Naive thymus-derived CD4-positive, alpha-beta T cell (primary cell): ENCODE data around the gene MAP2K3. TPM values are rescaled to one million over a fixed set of nuclear protein-coding genes. Genes with fewer than 3 reads are reported as not detected.
A peak's percentile ranks its signal among the peaks of the same experiment; 100 is the strongest.

Experiments used
- ATAC-seq: fragments of 150-1000 bp; cut with Tn5 transposase; 2 replicates; pipeline ENCODE4 v1.10.0; 2021; ENCODE audit warnings: mild to moderate bottlenecking, moderate library complexity
- CTCF ChIA-PET: fragments of 350-600 bp; sonication (Branson Sonifier 250); formaldehyde crosslinking; loops from one replicate; lab custom pipeline; 2021; ENCODE audit warnings: antibody characterized with exemption; lab: Charles Lee
- POLR2A ChIA-PET: fragments of 350-600 bp; sonication (Branson Sonifier 250); formaldehyde crosslinking; loops from one replicate; lab custom pipeline; 2021; ENCODE audit warnings: antibody characterized with exemption, inconsistent platforms; lab: Charles Lee
- DNase-seq, 9 donors: peaks; one replicate each; pipeline versions ENCODE4 v3.0.0 to v3.0.0-alpha.2; 2020 to 2022; ENCODE audit warnings: mixed read lengths in 1 of 9
- H3K27ac ChIP-seq: one replicate; pipeline ENCODE4 v1.7.0; 2013; ENCODE audit warnings: mild to moderate bottlenecking, low read depth, low read length, moderate library complexity
- H3K27me3 ChIP-seq, 2 donors: one replicate each; pipeline ENCODE4 v1.7.0; 2013; ENCODE audit warnings: low read length in 2 of 2, mild to moderate bottlenecking in 2 of 2, moderate library complexity in 2 of 2; ENCODE audit not compliant: control insufficient read depth in 2 of 2, insufficient read depth in 2 of 2
- H3K36me3 ChIP-seq, 3 experiments: 1 replicate in 2 of 3; 2 replicates in 1 of 3; pipeline ENCODE4 v1.7.0; 2013; ENCODE audit warnings: low read length in 3 of 3, mild to moderate bottlenecking in 3 of 3, moderate library complexity in 1 of 3; ENCODE audit not compliant: insufficient read depth in 3 of 3, control insufficient read depth in 2 of 3
- H3K4me1 ChIP-seq, 2 donors: one replicate each; pipeline ENCODE4 v1.7.0; 2013; ENCODE audit warnings: low read length in 2 of 2, mild to moderate bottlenecking in 2 of 2, moderate library complexity in 1 of 2; ENCODE audit not compliant: control insufficient read depth in 2 of 2, insufficient read depth in 2 of 2
- H3K4me3 ChIP-seq: 2 replicates; pipeline ENCODE4 v1.7.0; 2013; ENCODE audit warnings: mild to moderate bottlenecking, low read length
- H3K9me3 ChIP-seq, 3 experiments: 1 replicate in 2 of 3; 2 replicates in 1 of 3; pipeline ENCODE4 v1.7.0; 2013; ENCODE audit warnings: low read length in 3 of 3; ENCODE audit not compliant: control insufficient read depth in 2 of 3
- H3K27ac Mint-ChIP-seq, 9 donors: one replicate each; pipeline ENCODE4 v1.8.0; 2020 to 2022; ENCODE audit warnings: mixed read lengths in 9 of 9, mild to moderate bottlenecking in 8 of 9, moderate library complexity in 5 of 9, inconsistent platforms in 2 of 9
- H3K27me3 Mint-ChIP-seq, 5 donors: one replicate each; pipeline ENCODE4 v1.8.0; 2021 to 2022; ENCODE audit warnings: mixed read lengths in 5 of 5, mild to moderate bottlenecking in 1 of 5
- H3K36me3 Mint-ChIP-seq, 5 donors: one replicate each; pipeline ENCODE4 v1.8.0; 2020 to 2022; ENCODE audit warnings: mixed read lengths in 5 of 5, mild to moderate bottlenecking in 3 of 5, inconsistent platforms in 1 of 5
- H3K4me1 Mint-ChIP-seq, 7 donors: one replicate each; pipeline ENCODE4 v1.8.0; 2020 to 2022; ENCODE audit warnings: mixed read lengths in 7 of 7, mild to moderate bottlenecking in 3 of 7, inconsistent platforms in 1 of 7
- H3K4me3 Mint-ChIP-seq, 10 donors: one replicate each; pipeline ENCODE4 v1.8.0; 2020 to 2022; ENCODE audit warnings: mild to moderate bottlenecking in 10 of 10, mixed read lengths in 10 of 10, moderate library complexity in 6 of 10, inconsistent platforms in 2 of 10
- H3K9me3 Mint-ChIP-seq, 11 donors: one replicate each; pipeline ENCODE4 v1.8.0; 2020 to 2022; ENCODE audit warnings: mixed read lengths in 11 of 11, mild to moderate bottlenecking in 4 of 11, inconsistent platforms in 1 of 11, moderate library complexity in 1 of 11
- intact Hi-C, 2 donors: fragments of 100-400 bp; cut with micrococcal nuclease; formaldehyde crosslinking; loops; one replicate each; pipeline ENCODE4 v1.15.1; 2023
- polyA plus RNA-seq, 2 donors: library from polyadenylated mRNA; unstranded; fragments of 300-500 nt; fragmentation: Illumina TruSeq; gene quantifications; one replicate each; pipeline ENCODE4 v1.2.3, GENCODE V29; 2021
- total RNA-seq, 6 experiments: library from RNA in 5 of 6; stranded (reverse) in 5 of 6; gene quantifications; 1 replicate in 5 of 6; 2 replicates in 1 of 6; pipeline ENCODE4 v1.2.3 and lab custom pipeline; 2021 to 2026

MAP2K3 gene
- total and polyA plus RNA-seq, 7 experiments from 2014 or later: 37.5 to 127 (median 47.7) TPM

DNA sequence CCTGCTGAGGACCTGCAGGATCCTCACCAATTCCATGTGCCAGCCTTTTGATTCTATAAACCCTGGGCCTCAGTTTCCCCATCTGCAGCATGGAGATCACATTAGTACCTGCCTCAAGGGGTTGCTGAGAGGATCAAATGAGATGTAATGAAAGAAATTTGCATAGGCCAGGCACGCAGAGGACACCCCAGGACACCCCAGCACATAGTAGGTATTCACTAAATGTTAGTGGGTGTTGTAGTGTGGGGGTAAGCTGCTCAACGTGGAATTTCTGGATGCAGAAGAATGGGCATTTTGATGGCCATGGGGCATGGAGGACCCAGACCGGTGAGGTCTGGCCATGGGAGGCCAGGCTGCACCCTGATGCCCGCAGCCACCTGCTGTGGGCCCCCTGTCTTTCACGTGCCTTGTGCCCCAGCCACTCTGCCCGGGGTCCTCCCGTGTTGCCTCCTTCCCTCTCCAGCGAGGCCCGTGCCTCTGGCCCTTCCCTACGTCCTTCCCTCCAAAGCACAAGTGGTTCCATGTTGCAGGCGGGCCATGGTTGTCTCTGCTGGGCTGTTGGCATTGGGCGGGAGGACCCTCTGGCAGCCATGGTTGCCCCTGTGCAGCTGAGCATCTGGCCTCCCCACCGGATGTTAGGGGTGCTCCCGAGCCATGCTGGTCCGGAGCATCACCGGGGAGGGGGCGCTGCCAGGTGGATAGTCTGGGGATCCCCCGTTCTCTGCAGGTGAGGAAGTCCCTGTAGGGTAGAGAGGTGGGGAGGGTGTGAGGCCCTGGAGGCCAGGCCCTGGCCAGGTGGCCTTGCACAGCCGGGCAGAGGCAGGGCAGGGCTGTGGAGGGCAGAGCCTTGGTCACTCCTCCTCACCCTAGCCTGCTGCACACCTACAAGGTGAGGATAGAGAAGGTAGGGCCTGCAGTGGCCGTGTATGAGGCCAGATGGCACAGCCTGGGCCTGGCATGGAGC lies 8.6 kb downstream of the MAP2K3 start:
- no peak overlapping the region for H3K27ac ChIP-seq
- intact Hi-C loops: no loop called here
- Mint-ChIP-seq H3K4me3 (no peak overlapping the region), H3K27me3 (peaks cover 0 to 10% (median 0%) of the 10 kb centered on the region in 5 donors), H3K27ac (peak overlapping the region in 3 of 9 donors; percentile 21 to 52 (median 38)), H3K4me1 (peaks cover 16 to 42% (median 32%) of the 10 kb centered on the region in 7 donors), H3K36me3 (peaks cover 0 to 4% (median 3%) of the 10 kb centered on the region in 5 donors), H3K9me3 (peaks cover 0 to 26% (median 10%) of the 10 kb centered on the region in 11 donors)
- H3K27me3 ChIP-seq: no peaks in the 10 kb centered on the region
- no peaks in the 10 kb centered on the region for H3K9me3 ChIP-seq
- ChIA-PET CTCF (interaction anchor here (0.7 kb wide), 1 partner anchor 44 kb away, joined by 3 read pairs; no protein-coding TSS in a partner anchor), POLR2A (no interaction called here)
- DNase-seq (no peak), ATAC-seq (peak; percentile 2)
- no peak overlapping the region for H3K4me3 ChIP-seq
- peaks cover 10 to 12% of the 10 kb centered on the region in 2 donors for H3K4me1 ChIP-seq
- peaks cover 0 to 14% (median 0%) of the 10 kb centered on the region in 3 experiments for H3K36me3 ChIP-seq

DNA sequence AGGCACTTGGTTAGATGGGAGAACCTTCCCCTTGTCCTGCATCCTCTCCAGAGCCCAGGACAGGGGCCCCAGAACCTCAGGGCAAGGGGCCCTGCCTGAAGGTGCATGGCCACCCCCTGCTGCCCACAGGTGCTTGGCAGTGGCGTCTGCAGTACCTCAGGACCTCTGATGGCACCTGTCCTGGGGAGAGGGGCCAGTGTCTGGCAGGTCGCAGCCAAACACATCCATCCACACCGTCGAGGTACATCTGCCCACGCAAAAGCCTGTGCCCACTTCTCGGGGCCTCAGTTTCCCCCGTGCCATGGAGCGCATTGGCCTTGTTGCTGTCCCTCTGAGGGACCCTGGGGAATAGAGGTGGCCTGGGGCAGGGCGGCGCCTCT lies 9.3 kb downstream of the MAP2K3 start:
- peaks cover 3 to 6% of the 10 kb centered on the region in 2 donors for H3K4me1 ChIP-seq
- Mint-ChIP-seq H3K4me3 (no peak overlapping the region), H3K9me3 (peaks cover 0 to 26% (median 10%) of the 10 kb centered on the region in 11 donors), H3K27ac (peak overlapping the region in 1 of 9 donors; percentile 36), H3K27me3 (peaks cover 0 to 10% (median 0%) of the 10 kb centered on the region in 5 donors), H3K4me1 (peaks cover 10 to 36% (median 27%) of the 10 kb centered on the region in 7 donors), H3K36me3 (peaks cover 0 to 4% (median 3%) of the 10 kb centered on the region in 5 donors)
- CTCF ChIA-PET: no interaction called here
- peaks cover 0 to 21% (median 0%) of the 10 kb centered on the region in 3 experiments for H3K36me3 ChIP-seq
- peak; percentile 4 for ATAC-seq
- POLR2A ChIA-PET: no interaction called here
- no peak overlapping the region for H3K4me3 ChIP-seq
- H3K27ac ChIP-seq: no peak overlapping the region
- no peaks in the 10 kb centered on the region for H3K9me3 ChIP-seq
- intact Hi-C loops: no loop called here
- H3K27me3 ChIP-seq: no peaks in the 10 kb centered on the region
- no peak for DNase-seq

DNA sequence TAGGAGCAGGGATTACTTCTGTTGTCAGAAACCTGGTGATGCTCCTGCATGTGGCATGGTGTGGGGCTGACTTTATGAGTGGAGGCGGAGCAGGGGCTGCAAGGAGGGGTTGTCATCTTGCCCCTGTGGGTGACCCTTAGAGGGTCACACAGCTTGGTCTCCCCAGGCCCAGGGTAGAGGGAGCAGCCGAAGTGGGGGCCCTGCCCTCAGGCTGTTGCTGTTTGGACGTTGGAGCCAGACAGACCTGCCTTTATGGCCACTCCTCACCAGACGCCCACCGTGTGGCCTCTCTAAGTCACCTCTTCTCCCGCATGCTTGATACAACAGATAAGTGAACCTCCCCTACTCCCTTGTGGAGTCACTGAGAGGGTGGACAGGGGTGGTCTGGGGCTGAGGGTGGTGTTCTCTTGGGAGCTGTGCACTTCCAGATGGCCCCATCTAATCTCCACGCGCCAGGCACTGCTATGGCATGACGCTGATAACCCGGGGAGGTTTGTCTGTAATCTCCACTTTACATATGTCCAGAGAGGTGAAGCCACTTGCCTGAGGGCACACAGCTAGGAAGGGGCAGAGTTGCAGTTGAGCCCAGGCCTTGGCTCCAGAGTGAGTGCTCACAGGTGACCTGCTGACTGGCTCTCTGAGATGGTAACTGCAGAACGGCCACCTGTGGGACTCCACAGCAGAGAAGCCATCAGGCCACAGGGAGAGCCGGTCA lies 10.0 kb downstream of the MAP2K3 start:
- Mint-ChIP-seq H3K4me3 (no peak overlapping the region), H3K36me3 (peaks cover 0 to 4% (median 3%) of the 10 kb centered on the region in 5 donors), H3K27me3 (peaks cover 0 to 10% (median 0%) of the 10 kb centered on the region in 5 donors), H3K4me1 (peaks cover 8 to 34% (median 26%) of the 10 kb centered on the region in 7 donors), H3K27ac (peak overlapping the region in 8 of 9 donors; percentile 2 to 59 (median 20)), H3K9me3 (peaks cover 0 to 26% (median 10%) of the 10 kb centered on the region in 11 donors)
- DNase-seq (no peak), ATAC-seq (no peak)
- POLR2A ChIA-PET: no interaction called here
- CTCF ChIA-PET: no interaction called here
- H3K27me3 ChIP-seq: no peaks in the 10 kb centered on the region
- no peaks in the 10 kb centered on the region for H3K4me1 ChIP-seq
- intact Hi-C loops: no loop called here
- no peak overlapping the region for H3K27ac ChIP-seq
- H3K36me3 ChIP-seq: peaks cover 0 to 28% (median 0%) of the 10 kb centered on the region in 3 experiments
- H3K4me3 ChIP-seq: no peak overlapping the region
- H3K9me3 ChIP-seq: no peaks in the 10 kb centered on the region

DNA sequence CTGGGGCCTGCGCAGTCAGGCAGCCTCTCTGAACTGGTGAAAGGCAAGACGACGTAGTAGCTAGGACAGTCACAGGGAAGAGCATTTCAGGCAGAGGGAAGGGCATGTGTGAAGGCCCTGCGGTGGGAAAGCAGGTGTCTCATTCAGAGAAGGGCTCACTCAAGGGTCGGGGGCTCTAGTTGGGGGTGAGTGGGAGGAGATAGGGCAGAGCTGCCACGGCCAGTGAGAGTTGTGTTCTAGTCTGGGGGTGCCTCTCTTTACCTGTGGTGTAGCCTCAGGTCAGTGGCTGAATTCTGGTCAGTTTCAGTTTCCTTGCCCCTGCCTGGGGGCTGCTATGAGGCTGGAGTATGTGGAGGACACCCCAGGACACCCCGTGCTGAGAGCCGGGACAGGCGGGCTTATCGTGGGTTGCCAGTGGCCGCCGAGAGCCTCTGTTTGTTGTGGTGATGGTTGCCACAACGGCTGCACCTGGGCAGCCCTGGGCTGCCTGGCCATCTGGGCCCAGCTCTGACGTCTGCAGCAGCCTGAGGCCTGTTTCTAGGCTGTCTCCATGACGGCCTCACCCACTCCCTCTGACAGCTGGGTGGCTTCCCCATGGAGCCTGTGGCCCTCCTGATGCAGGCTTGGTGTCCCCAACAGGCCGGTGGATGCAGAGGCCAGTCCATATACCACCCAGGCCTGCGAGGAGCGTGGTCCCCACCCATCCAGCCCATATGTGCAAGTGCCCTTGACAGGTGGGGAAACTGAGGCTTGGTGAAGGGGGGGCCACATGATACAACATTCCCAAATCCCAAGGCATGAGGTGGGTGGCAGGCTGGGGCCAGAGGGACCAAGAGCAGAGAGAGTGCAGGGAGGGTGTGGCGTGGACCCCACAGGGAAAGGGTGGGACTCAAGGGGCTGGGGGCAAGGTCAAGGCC lies 10.8 kb downstream of the MAP2K3 start:
- Histone ChIP-seq H3K27me3 (no peaks in the 10 kb centered on the region), H3K27ac (no peak overlapping the region), H3K9me3 (no peaks in the 10 kb centered on the region), H3K4me1 (no peaks in the 10 kb centered on the region), H3K36me3 (peaks cover 0 to 34% (median 0%) of the 10 kb centered on the region in 3 experiments), H3K4me3 (no peak overlapping the region)
- CTCF ChIA-PET: interaction anchor here (0.6 kb wide), 1 partner anchor 11 kb away, joined by 4 read pairs; no protein-coding TSS in a partner anchor
- intact Hi-C loops: no loop called here
- H3K27ac Mint-ChIP-seq: peak overlapping the region in 6 of 9 donors; percentile 2 to 38 (median 20)
- POLR2A ChIA-PET: no interaction called here
- no peak overlapping the region for H3K4me3 Mint-ChIP-seq
- no peak for ATAC-seq
- peaks cover 0 to 10% (median 0%) of the 10 kb centered on the region in 5 donors for H3K27me3 Mint-ChIP-seq
- H3K4me1 Mint-ChIP-seq: peaks cover 8 to 29% (median 26%) of the 10 kb centered on the region in 7 donors
- no peak for DNase-seq
- peaks cover 0 to 10% (median 5%) of the 10 kb centered on the region in 5 donors for H3K36me3 Mint-ChIP-seq
- H3K9me3 Mint-ChIP-seq: peaks cover 0 to 26% (median 11%) of the 10 kb centered on the region in 11 donors

DNA sequence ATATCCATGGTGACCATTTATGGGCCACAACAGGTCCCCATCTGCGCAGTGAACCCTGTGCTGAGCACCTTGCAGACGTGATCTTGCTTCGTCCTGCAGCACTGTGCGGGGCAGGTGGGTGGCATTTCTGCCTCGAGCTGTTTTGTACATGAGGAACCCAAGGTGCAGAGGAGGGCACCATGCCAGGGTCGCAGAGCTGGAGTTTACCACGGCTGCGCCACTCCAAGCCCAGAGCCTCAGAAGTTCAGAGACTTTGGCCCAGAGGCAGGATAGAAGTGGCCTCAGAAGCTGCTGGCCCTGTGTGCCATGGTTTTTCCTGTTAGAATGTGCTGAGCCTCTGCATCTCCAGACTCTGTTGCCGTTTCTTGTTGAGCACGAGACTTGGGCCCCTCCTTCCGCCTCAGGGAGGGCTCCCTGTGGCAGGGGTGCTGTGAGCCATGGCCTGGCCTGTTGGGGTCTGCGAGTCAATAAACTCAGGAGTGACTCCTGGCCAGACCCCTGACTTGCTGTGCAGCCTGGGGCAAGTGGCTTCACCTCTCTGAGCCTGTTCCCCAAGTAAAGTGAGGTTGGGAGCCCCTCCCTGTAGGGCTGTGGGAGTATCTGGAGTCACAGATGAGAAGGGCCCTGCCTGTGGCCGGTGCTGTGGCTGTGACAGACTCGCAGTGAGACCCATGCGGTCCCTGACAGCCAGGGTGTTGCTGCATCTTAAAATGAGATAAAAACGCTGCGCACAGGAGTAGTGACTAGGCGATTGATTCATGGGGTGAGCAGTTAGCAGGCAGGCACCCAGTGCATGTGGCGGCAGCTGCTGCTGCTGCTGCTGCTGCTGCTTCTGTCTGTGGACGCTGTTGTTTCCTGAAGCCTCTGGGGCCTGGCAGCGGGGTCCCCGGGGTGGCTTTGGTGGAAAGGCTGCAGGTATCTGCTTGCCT lies 11.8 kb downstream of the MAP2K3 start:
- Histone ChIP-seq H3K4me1 (no peaks in the 10 kb centered on the region), H3K9me3 (no peaks in the 10 kb centered on the region), H3K27ac (no peak overlapping the region), H3K4me3 (no peak overlapping the region), H3K27me3 (no peaks in the 10 kb centered on the region), H3K36me3 (peaks cover 0 to 45% (median 0%) of the 10 kb centered on the region in 3 experiments)
- Mint-ChIP-seq H3K9me3 (peaks cover 0 to 29% (median 10%) of the 10 kb centered on the region in 11 donors), H3K4me3 (no peak overlapping the region), H3K36me3 (peaks cover 0 to 12% (median 10%) of the 10 kb centered on the region in 5 donors), H3K4me1 (peaks cover 8 to 19% (median 18%) of the 10 kb centered on the region in 7 donors), H3K27me3 (peaks cover 0 to 5% (median 0%) of the 10 kb centered on the region in 5 donors), H3K27ac (peak overlapping the region in 1 of 9 donors; percentile 81)
- ATAC-seq: peak; percentile 15
- POLR2A ChIA-PET: no interaction called here
- DNase-seq: no peak
- intact Hi-C loops: no loop called here
- CTCF ChIA-PET: interaction anchor here (0.6 kb wide), 1 partner anchor 10 kb away, joined by 4 read pairs; no protein-coding TSS in a partner anchor
